Natural killer cell (primary cell): ENCODE data around the gene PUS1. TPM values are rescaled to one million over a fixed set of nuclear protein-coding genes. Genes with fewer than 3 reads are reported as not detected.

Experiments used
- ATAC-seq, 3 donors: fragments of 150-1000 bp in 2 of 3; fragments of 200-7000 bp in 1 of 3; cut with Tn5 transposase; 1 replicate in 1 of 3; 2 replicates in 2 of 3; pipeline ENCODE4 v1.10.0; 2021; ENCODE audit warnings: mild to moderate bottlenecking in 2 of 3, moderate library complexity in 2 of 3
- DNase-seq, 2 donors: peaks; one replicate each; pipeline versions ENCODE4 v3.0.0 to v3.0.0-alpha.2; 2013 to 2021; ENCODE audit warnings: mixed read lengths in 1 of 2
- H3K27ac ChIP-seq: one replicate; pipeline ENCODE4 v1.5.1; 2013; ENCODE audit warnings: mild to moderate bottlenecking, low read length
- H3K27me3 ChIP-seq: one replicate; pipeline ENCODE4 v1.6.1; 2013; ENCODE audit warnings: low read length; ENCODE audit not compliant: control insufficient read depth, insufficient read depth
- H3K36me3 ChIP-seq: one replicate; pipeline ENCODE4 v1.6.1; 2013; ENCODE audit warnings: low read length; ENCODE audit not compliant: control insufficient read depth, insufficient read depth
- H3K4me1 ChIP-seq: one replicate; pipeline ENCODE4 v1.6.1; 2013; ENCODE audit warnings: low read length; ENCODE audit not compliant: control insufficient read depth, insufficient read depth
- H3K4me3 ChIP-seq: one replicate; pipeline ENCODE4 v1.5.1; 2013; ENCODE audit warnings: low read length
- H3K9me3 ChIP-seq: one replicate; pipeline ENCODE4 v1.6.1; 2013; ENCODE audit warnings: low read length; ENCODE audit not compliant: control insufficient read depth, insufficient read depth
- H3K27ac Mint-ChIP-seq, 2 donors: one replicate each; pipeline ENCODE4 v1.8.0; 2022; ENCODE audit warnings: mild to moderate bottlenecking in 2 of 2, mixed read lengths in 2 of 2, moderate library complexity in 1 of 2
- H3K27me3 Mint-ChIP-seq, 2 donors: one replicate each; pipeline ENCODE4 v1.8.0; 2022; ENCODE audit warnings: low read depth in 2 of 2, mixed read lengths in 2 of 2
- H3K36me3 Mint-ChIP-seq: one replicate; pipeline ENCODE4 v1.8.0; 2022; ENCODE audit warnings: mixed read lengths
- H3K4me1 Mint-ChIP-seq, 2 donors: one replicate each; pipeline ENCODE4 v1.8.0; 2022; ENCODE audit warnings: mixed read lengths in 2 of 2
- H3K4me3 Mint-ChIP-seq: one replicate; pipeline ENCODE4 v1.8.0; 2022; ENCODE audit warnings: mild to moderate bottlenecking, moderate library complexity, mixed read lengths
- H3K9me3 Mint-ChIP-seq, 2 donors: one replicate each; pipeline ENCODE4 v1.8.0; 2022; ENCODE audit warnings: mixed read lengths in 2 of 2
- WGBS: methylation state at CpG from one replicate; pipeline ENCODE4 v1.1.7; 2013; ENCODE audit warnings: missing lambda C conversion rate; ENCODE audit not compliant: insufficient coverage; 5-methylcytosine and 5-hydroxymethylcytosine counted together
- intact Hi-C: fragments of 100-400 bp; cut with micrococcal nuclease; formaldehyde crosslinking; loops from one replicate; pipeline ENCODE4 v1.14.2; 2022
- total RNA-seq, 4 donors: library from RNA; stranded (reverse); fragments of 120-200 nt in 1 of 4; gene quantifications; one replicate each; pipeline versions ENCODE4 v1.2.3 to v1.2.4, GENCODE V29; 2013 to 2022
- TF ChIP-seq, protein P1 (sequence below): fragments of 200-600 bp; IDR thresholded peaks from one replicate; pipeline ENCODE4 v1.8.0; 2022; ENCODE audit warnings: antibody characterized with exemption

The PUS1 gene
- total RNA-seq, 3 donors from 2014 or later (not counting 1 experiment from before 2014, with no cell fraction given): 16.9 to 21.9 (median 20.6) TPM

- Histone ChIP-seq H3K36me3 (peaks cover 40% of the 10 kb centered on the region), H3K4me1 (peaks cover 10% of the 10 kb centered on the region), H3K9me3 (no peaks in the 10 kb centered on the region), H3K27me3 (no peaks in the 10 kb centered on the region), H3K27ac (no peak overlapping the region), H3K4me3 (no peak overlapping the region)
- H3K4me1 Mint-ChIP-seq: peaks cover 6 to 11% of the 10 kb centered on the region in 2 donors
- WGBS: 96% methylated on average over 11 of the region's 11 CpGs
- DNase-seq: no peak
- TF ChIP-seq, protein P1, sequence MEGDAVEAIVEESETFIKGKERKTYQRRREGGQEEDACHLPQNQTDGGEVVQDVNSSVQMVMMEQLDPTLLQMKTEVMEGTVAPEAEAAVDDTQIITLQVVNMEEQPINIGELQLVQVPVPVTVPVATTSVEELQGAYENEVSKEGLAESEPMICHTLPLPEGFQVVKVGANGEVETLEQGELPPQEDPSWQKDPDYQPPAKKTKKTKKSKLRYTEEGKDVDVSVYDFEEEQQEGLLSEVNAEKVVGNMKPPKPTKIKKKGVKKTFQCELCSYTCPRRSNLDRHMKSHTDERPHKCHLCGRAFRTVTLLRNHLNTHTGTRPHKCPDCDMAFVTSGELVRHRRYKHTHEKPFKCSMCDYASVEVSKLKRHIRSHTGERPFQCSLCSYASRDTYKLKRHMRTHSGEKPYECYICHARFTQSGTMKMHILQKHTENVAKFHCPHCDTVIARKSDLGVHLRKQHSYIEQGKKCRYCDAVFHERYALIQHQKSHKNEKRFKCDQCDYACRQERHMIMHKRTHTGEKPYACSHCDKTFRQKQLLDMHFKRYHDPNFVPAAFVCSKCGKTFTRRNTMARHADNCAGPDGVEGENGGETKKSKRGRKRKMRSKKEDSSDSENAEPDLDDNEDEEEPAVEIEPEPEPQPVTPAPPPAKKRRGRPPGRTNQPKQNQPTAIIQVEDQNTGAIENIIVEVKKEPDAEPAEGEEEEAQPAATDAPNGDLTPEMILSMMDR: no peak
- intact Hi-C loops: no loop called here
- ATAC-seq: no peak
- no peak overlapping the region for H3K4me3 Mint-ChIP-seq
- H3K36me3 Mint-ChIP-seq: no peaks in the 10 kb centered on the region
- no peaks in the 10 kb centered on the region for H3K9me3 Mint-ChIP-seq
- H3K27me3 Mint-ChIP-seq: no peaks in the 10 kb centered on the region
- no peak overlapping the region for H3K27ac Mint-ChIP-seq
Measured at GRCh38 chr12:131934535-131934934, 5.5 kb downstream of the PUS1 start.

- Mint-ChIP-seq H3K27me3 (no peaks in the 10 kb centered on the region), H3K36me3 (no peaks in the 10 kb centered on the region), H3K4me1 (no peaks in the 10 kb centered on the region), H3K4me3 (no peak overlapping the region), H3K27ac (no peak overlapping the region), H3K9me3 (no peaks in the 10 kb centered on the region)
- H3K27me3 ChIP-seq: no peaks in the 10 kb centered on the region
- TF ChIP-seq, protein P1: no peak
- no peak overlapping the region for H3K4me3 ChIP-seq
- no peak for ATAC-seq
- no peak overlapping the region for H3K27ac ChIP-seq
- H3K9me3 ChIP-seq: no peaks in the 10 kb centered on the region
- no peaks in the 10 kb centered on the region for H3K4me1 ChIP-seq
- DNase-seq: no peak
- intact Hi-C loops: no loop called here
- WGBS: 85% methylated on average over 7 of the region's 7 CpGs
- peaks cover 41% of the 10 kb centered on the region for H3K36me3 ChIP-seq
Measured at GRCh38 chr12:131938082-131938481, 9.0 kb downstream of the PUS1 start.

GRCh38 chr12:131939007-131939406, 9.9 kb downstream of the PUS1 start:
- ATAC-seq: no peak
- no peaks in the 10 kb centered on the region for H3K36me3 Mint-ChIP-seq
- peaks cover 35% of the 10 kb centered on the region for H3K36me3 ChIP-seq
- no peak overlapping the region for H3K4me3 Mint-ChIP-seq
- no peaks in the 10 kb centered on the region for H3K4me1 ChIP-seq
- H3K9me3 Mint-ChIP-seq: no peaks in the 10 kb centered on the region
- WGBS: 95% methylated on average over 16 of the region's 16 CpGs
- H3K9me3 ChIP-seq: no peaks in the 10 kb centered on the region
- intact Hi-C loops: no loop called here
- H3K27me3 ChIP-seq: no peaks in the 10 kb centered on the region
- no peaks in the 10 kb centered on the region for H3K27me3 Mint-ChIP-seq
- no peaks in the 10 kb centered on the region for H3K4me1 Mint-ChIP-seq
- no peak overlapping the region for H3K27ac Mint-ChIP-seq
- DNase-seq: no peak
- TF ChIP-seq, protein P1: no peak
- no peak overlapping the region for H3K4me3 ChIP-seq
- no peak overlapping the region for H3K27ac ChIP-seq

GRCh38 chr12:131940141-131940547, 11.1 kb downstream of the PUS1 start:
- Mint-ChIP-seq H3K36me3 (no peaks in the 10 kb centered on the region), H3K4me3 (no peak overlapping the region), H3K27me3 (no peaks in the 10 kb centered on the region), H3K9me3 (no peaks in the 10 kb centered on the region), H3K27ac (no peak overlapping the region), H3K4me1 (no peaks in the 10 kb centered on the region)
- ATAC-seq (no peak), DNase-seq (no peak)
- WGBS: 99% methylated on average over 8 of the region's 8 CpGs
- Histone ChIP-seq H3K4me3 (no peak overlapping the region), H3K36me3 (peaks cover 26% of the 10 kb centered on the region), H3K27me3 (no peaks in the 10 kb centered on the region), H3K27ac (no peak overlapping the region), H3K9me3 (no peaks in the 10 kb centered on the region), H3K4me1 (no peaks in the 10 kb centered on the region)
- intact Hi-C loops: no loop called here
- TF ChIP-seq, protein P1: no peak
